NCI-H2081 (cell line): ENCODE data around the gene MEGF11.

ENCODE experiments used
- DNase-seq, 2 experiments: peaks; one replicate each; lab custom pipeline; 2025; lab: John Stamatoyannopoulos, UW

Gene MEGF11

DNA sequence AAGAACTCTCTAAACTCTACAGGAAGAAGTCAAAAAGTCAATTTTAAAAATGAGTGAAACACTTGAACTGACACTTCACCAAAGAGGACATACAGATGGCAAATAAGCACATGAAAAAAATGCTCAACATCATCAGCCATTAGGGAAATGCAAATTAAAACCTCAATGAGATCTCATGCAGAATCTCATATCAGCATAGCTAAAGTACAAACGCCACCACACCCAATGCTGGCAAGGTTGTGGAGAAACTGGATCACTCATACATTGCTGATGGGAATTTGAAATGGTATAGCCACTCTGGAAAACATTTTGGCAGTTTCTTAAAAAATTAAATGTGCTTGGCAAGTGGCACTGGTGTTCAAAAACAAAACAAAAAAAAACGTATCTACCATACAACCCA is 34.2 kb downstream of the MEGF11 start:
- DNase-seq, result no peak

- no peak for DNase-seq
These were observed 36.7 kb downstream of the MEGF11 start for GRCh38 chr15:66216806-66217205.

- DNase-seq, result no peak
These were observed 37.7 kb downstream of the MEGF11 start for GRCh38 chr15:66215811-66216210.

DNA sequence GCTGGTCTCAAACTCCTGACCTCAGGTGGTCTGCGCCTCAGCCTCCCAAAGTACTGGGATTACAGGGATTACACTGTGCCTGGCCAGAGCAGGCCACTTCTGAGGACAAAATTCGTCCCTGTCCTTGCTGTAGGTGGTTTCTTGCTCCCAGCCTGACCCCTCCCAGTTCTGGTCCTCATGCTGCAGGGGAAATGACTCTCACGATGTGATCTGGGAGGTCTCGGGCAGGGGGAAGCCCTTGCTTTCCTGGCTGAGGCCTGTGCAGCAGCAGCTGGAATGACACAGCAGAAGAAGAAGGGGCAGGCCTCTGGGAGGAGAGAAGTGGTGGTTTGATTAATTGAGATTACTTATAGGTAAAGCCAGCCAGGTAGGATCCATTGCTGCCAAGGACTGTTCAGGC is 39.3 kb downstream of the MEGF11 start:
- DNase-seq, result no peak

DNA sequence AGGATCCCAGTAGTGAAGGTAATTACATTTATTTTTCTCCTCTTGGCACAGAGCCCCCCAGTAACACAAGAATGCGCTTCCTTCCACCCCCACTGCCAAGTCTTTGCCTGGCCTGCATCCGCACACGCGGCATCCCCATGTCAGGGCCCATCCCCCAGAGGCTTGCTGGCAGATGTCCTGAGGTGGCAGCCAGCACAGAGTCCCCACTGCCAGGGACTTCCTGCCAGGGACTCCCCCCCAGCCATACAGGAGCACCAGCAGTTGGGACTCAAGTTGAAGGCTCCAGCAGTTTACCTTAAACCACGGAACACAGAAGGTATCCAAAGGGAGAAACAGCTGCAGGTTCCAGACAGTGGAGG is 41.0 kb downstream of the MEGF11 start:
- peak; percentile 74 to 83 for DNase-seq

GRCh38 chr15:66211670-66212562 is 41.6 kb downstream of the MEGF11 start:
- DNase-seq, result no peak

DNA sequence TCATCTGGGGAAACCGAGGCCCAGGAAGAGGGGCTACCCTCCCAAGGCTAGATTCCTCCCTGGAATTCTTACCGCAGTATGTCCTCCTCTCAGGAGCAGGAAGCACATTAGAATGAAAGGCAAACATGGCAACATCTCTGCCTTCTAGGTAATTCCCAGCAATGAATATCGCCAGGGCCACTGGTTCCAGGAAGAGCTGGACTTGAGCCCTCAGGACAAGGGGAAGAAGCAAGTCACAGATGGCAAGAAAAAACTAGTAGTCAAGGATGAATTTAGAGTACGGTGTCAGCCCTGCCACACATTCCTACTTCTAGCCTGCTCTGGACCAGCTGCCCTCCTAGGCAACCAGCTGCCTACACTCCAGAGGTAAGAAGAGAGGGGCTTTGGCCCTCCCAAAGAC is 42.9 kb downstream of the MEGF11 start:
- DNase-seq, result no peak

DNA sequence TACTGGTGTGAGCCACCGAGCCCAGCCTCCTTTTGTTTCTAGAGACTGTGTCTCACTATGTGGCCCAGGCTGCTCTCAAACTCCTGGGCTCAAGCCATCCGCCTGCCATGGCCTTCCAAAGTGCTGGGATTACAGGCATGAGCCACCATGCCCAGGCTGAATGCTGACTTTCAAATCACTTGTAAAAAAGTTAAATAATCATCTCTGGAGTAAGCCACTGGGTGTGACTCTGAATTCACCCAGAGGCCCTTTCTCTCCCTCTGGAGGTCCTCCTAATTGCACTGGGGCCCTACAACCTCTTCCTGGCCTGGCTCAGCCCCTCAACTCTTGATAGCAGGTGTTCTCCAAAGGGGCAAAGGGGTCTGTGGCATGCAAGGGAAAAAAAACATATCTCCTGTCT is 54.8 kb downstream of the MEGF11 start:
- DNase-seq, result no peak

- DNase-seq, result no peak
These were observed 56.9 kb downstream of the MEGF11 start for GRCh38 chr15:66196602-66197001.

DNA sequence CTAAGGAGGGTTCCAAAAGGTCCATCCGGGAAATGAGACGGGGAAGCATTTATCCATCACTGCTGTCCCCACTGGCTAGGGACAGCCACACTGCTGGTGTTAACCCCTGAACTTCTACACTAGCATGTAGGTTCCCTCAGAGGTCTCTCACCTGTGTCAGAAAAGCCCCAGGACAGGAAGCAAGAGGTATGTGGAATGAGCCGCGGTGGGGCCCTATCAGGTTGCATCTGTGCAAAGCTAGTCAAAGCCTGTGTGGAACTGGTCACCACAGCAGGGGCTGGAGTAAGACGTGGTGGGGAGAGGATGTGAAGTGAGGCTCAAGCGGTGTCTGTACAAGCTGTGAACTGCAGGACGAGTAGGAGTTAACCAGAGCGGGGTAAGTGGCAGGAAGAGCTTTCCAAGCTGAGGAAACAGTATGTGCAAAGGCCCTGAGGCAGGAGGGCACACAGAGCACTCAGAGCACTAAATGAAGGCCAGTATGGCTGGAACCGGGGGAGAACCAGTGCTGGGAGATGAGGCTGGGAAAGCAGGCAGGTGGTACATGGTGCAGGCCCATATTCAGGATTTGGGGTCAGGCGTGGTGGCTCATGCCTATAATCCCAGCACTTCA is 57.8 kb downstream of the MEGF11 start:
- DNase-seq, result no peak

- DNase-seq, result no peak
These were observed 60.5 kb downstream of the MEGF11 start for GRCh38 chr15:66193066-66193465.

DNA sequence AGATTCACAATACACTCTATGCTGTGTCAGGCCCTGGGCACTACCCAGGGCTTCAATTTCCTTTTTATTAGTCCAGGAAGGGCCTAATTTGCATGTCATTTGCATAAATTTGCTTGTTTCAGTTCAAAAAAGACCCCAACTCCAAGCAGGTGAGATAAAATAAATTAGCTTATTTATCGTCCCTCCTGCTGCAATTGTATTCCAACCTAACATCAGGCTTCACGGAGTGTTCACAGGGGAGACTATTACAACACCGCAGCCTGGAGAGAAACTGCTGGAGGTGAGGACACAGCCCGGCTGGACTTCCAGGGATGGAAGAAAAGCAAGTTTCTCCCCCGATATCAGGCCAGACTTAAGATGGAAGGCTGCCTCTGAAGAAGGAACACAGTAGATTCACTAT is 62.8 kb downstream of the MEGF11 start:
- DNase-seq, result no peak

GRCh38 chr15:66189291-66189690 is 64.3 kb downstream of the MEGF11 start:
- peak in 1 of 2 experiments; percentile 37 for DNase-seq

- DNase-seq, result peak; percentile 52 to 64
These were observed 65.1 kb downstream of the MEGF11 start for GRCh38 chr15:66188464-66188863.

DNA sequence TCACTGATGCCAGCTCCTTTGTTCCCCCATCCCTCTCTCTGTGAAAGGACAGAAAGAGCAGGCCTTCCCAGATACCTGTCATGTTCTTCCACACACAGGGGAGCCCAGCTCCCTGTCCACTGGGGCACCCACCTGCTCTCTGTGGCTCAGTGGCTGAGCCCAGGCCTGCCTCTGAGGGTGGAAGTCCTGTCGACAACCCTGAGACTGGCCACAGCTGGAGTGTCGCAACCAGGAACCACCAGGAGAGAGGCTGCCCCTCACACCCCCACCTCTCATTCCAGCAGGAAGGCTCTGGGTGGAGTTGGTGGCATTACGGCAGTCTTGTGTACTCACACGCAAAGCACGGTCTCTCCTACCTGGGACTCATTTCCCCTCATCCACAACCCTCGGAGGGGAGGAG is 66.3 kb downstream of the MEGF11 start:
- DNase-seq, result no peak

DNA sequence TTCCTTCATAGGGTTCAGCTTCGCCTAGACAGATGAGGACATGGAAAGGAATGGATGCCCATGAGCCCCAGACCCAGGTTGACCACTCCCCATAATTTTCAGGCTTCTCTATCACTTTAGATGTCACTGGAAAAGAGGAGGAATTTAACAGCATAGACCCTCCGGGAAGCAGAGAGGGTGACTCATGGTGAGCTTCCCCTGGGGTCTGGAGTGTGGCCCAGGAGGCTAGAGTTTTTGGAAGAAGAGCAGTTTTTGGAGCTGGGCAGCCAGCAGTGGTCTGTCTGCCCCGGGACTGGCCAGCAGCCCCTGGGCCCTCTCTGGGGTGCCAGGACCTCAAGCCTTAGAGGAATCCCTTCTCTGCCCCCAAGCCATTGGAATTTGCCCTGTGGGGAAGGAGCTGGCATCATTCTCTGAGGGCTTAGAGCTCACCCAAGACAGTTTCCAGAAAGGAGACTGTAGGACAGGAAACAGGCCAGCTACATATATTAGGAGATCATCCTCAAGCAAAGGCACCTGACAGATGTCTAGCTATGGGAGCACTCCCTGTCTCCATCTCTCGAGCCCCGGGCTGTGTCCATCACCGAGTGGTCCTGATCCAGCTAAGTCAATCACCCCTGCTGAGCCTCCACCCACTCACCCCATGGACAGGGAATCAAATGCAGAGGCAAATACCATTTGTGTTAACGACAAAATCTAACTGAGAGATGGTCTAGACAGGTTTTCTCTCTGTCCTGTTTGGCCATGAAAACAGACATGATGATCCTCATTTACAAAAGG is 67.3 kb downstream of the MEGF11 start:
- DNase-seq, result no peak

DNA sequence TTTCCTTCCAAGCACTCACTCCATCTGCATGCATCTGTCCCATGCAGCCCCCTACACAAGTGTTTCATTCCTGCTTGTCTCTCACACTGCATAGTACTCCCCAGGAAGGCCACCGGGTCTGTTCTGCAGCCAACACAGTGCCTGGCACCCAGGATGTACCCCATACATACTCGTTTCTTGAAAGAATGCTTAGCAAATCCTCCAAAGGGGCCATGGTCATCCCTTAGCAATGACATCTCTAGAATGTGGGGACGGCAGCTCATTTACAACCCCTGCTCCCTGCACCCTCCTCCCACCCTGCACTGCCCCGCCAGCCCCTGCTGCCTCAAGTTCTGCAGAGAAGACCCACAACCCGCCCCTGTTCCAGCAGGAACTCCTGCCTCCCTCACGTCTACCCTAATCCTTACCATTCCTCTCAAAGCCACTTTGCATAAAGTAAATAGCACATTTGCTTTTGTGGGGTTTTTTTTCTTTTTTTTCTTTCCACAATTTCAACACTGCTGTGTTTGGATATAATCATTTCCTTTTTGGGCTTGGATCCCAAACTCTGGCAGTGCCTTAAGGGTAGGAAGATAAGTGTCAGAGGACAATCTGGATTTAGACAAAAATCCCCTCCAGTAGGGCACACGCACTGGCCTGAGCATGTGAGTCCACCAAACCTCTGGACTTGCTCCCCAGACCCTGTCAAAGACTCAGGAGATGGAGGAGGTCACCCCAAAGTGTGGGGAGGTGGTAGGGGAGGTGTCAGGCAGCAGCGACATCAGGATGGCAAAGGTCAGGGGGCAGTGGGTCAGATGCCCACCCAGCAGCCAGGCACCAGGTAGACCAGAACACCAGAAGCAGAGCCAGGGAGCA is 68.4 kb downstream of the MEGF11 start:
- no peak for DNase-seq

- no peak for DNase-seq
These were observed 69.1 kb downstream of the MEGF11 start for GRCh38 chr15:66184492-66184891.

DNA sequence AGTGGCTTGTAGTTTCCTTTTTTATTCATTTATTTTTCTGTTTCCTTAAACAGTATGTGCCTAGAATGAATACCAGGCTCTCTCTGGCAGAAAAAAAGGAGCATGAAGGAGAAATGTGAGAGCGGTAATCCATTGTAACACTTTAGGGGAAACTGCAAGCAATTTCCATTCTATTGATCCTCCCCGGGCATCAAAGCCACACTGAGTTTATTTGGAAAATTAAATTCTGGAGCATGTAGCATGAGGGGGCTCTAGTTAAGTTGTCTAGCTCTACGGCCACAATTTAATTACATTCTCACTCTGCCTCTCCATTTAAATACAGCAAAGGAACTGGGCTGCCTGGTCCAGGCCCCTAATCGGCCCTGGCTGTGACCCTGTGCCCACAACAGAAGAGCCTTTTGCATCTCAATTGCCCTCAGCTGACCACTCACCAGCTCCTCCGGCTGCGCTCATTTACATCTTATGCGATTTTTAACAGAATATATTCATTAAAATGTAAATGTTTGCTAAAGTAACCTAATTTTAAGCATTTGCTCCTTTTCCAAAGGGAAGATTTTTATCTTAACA is 72.9 kb downstream of the MEGF11 start:
- no peak for DNase-seq

DNA sequence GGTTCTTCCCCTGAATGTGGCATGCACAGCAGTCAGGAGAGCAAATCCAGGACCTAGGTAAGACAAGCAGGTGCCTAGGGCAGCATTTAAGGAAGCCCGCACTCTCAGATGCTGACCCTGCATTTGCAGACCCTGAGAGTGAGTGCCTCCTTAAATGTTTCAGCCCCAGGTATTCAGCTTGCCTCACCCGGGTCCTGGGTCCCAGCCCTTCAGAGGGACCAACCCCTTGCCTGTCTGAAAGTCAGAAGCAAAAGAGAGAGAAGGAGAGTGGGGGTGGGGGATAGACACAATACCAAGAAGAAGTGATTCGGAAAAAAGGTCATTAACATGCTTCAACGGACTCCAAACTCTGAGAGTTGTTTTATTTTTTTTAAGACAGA is 75.0 kb downstream of the MEGF11 start:
- DNase-seq, result no peak

DNA sequence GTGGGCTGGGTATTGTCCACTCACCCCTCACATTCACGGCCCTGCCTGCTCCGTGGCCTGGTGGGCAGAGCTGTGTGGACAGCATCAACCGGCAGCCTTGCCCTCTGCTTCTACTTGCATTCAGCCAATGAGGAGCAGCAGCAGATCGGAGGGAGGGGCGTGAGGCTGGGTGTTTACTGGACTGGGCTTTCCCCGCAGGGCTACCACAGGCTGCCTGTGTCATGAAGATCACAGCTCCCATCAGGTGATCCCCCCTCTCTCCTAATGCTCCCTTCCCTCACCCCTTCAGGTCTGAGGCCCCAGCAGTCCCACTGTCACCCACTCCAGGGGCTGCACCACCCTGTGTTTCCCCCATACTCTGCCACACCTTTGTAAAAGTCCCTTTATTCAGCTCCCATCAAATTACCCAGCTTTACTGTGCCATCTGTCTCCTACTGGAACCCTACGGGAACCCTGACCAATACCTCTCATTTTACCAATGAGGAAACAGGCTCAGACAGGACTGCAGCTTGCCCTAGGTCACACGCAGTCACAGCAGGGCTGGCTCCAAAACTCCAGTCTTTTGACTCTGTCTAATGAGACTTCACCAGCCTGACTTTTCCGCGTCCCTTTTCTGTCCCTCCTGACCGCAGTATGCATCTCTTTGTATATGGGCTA is 81.1 kb downstream of the MEGF11 start:
- DNase-seq, result no peak
